GM19351 (cell line): ENCODE results near the gene LSM12.
"Not testable (repeated sequence)": the region's sequence is repeated elsewhere in the genome, so short reads cannot be mapped to it uniquely, and the experiment has no call there.

Experiments used
- ATAC-seq: cut with Tn5 transposase; IDR thresholded peaks from one replicate; pipeline ENCODE4 v1.9.1; 2021; ENCODE audit warnings: mild to moderate bottlenecking, moderate library complexity; ENCODE audit not compliant: unreplicated experiment

LSM12 gene

DNA sequence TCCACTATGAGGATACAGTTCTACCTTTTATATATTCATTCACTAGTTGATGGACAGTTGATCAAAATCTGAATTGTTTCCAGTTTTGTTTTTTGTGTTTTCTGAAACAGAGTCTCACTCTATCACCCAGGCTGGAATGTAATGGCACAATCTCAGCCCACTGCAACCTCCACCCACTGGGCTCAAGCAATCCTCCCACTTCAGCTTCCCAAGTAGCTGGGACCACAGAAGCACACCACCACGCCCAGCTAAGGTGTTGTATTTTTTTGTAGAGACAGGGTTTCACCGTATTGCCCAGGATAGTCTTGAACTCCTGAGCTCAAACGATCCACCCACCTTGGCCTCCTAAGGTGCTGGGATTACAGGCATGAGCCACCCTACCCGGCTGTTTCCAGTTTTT lies 21.0 kb downstream of the LSM12 start:
- ATAC-seq = no peak

- ATAC-seq = no peak
Observed at GRCh38 chr17:44044071-44044470, 22.4 kb downstream of the LSM12 start.

DNA sequence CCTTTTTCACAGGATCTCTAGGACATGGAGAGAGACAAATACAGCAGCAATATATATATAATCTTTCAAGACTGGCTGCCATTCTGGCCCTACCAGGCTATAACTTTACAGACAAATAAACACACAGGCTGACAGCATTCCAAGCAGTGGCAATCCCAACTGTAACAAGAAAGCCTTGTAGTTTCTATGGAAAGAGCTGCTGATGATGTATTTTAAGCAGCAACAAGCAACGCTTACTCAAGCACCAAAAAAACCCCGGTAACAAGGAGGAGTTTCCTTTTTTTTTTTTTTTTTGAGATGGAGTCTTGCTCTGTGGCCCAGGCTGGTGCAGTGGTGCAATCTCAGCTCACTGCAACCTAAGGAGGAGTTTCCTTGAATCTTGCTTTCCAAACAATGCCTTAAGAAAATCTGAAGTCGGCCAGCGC lies 23.2 kb downstream of the LSM12 start:
- ATAC-seq = no peak

GRCh38 chr17:44039829-44040635 lies 26.4 kb downstream of the LSM12 start:
- ATAC-seq = no peak

GRCh38 chr17:44038604-44039011 lies 27.9 kb downstream of the LSM12 start:
- no peak for ATAC-seq

DNA sequence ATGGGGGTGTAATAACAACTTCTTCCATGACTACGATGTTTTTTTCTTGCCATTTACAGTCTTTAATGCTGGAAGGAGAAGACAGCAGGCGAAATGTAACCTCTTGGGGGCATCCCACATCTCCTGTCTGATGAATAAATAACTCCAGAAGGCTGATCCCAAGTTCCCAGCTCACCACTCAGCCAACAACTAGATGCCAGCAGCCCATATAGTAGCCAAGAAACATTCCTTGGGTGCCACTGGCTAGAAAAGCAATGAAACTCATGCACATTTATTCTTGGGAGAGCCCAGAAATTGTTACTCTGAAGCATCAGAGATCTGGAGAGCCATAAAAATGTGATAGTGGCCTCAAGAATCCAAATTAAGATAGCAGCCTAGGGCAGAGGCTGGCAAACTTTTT lies 29.0 kb downstream of the LSM12 start:
- ATAC-seq = no peak

GRCh38 chr17:44034688-44035087 lies 31.8 kb downstream of the LSM12 start:
- not testable (repeated sequence) for ATAC-seq

- no peak for ATAC-seq
Observed at GRCh38 chr17:44033861-44034408, 32.5 kb downstream of the LSM12 start.

- no peak for ATAC-seq
Observed at GRCh38 chr17:44030482-44030881, 36.0 kb downstream of the LSM12 start.

- ATAC-seq = no peak
Observed at GRCh38 chr17:44029736-44030135, 36.7 kb downstream of the LSM12 start.

DNA sequence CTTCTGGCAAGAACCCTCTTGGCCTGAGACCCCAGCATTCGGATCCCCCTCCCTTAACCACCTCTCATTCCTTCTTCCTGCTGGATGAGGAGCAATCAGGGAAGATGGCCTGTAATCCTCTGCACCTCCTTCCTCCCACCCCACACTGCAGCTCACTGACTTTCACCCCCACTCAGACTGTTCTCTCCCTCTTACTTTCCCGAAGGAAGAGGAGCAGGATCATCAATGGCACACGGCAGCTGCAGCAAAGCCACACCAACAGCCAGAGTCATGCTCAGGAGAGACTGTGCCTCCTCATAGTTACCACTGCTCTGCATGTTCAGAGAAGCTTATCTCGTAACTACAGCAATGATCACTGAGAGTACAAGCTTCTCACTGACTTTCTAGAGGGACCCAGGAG lies 41.6 kb downstream of the LSM12 start:
- ATAC-seq = no peak

DNA sequence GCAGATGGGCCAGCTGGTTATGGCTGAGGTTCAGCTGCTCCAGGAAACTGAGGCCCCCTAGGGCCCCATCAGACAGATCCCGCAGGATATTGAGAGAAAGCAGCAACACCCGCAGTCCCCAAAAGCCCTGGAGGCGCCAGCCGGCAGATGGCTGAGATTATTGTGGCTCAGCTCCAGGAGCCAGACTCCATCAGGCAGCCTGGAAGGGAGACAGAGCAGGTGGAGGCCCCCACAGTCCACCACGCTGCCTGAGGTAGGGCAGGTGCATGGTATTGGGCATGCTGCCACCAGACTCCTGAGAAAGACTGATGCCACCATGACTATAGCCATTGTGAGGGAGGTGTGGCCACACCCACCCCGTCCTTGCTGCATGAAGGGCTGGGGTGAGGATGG lies 42.2 kb downstream of the LSM12 start:
- ATAC-seq = no peak

GRCh38 chr17:44023545-44024270 lies 42.8 kb downstream of the LSM12 start:
- ATAC-seq = no peak

DNA sequence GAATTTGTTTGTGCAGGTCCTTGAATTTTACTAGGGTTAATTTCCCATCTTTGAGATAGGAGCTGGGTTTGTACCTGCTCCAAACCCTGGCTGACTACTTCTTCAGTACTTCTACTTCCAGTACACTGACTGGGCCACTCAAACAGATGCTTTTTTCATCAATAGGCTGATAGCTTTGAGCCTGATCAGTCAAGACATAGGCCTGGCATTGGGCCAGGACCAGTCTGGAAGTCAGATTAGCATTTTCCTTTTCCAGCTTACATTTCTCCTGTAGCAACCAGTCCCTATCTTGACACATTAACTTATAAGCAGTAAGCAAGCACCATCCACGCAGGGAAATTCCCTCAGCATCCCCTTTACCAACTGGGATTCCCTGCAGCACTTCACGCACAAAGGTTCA lies 44.2 kb downstream of the LSM12 start:
- no peak for ATAC-seq

DNA sequence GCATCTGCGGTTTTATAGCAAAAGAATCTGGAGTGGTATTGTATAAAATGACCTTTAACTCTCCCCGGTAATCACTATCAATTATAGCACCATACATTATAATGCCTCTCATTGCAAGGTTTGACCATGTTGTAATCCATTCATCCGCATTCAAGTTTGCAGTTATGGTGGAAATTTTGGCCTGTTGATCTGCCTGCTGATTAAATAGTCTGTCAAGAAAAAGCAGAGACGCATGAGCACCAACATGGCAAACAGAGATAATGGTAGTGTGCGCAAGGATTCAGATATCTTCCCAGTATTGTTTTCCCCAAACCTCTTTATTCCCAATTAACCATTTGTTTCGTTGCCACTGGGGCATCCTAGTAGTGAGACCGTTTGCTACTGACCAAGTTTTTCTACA lies 45.2 kb downstream of the LSM12 start:
- ATAC-seq = not testable (repeated sequence)

DNA sequence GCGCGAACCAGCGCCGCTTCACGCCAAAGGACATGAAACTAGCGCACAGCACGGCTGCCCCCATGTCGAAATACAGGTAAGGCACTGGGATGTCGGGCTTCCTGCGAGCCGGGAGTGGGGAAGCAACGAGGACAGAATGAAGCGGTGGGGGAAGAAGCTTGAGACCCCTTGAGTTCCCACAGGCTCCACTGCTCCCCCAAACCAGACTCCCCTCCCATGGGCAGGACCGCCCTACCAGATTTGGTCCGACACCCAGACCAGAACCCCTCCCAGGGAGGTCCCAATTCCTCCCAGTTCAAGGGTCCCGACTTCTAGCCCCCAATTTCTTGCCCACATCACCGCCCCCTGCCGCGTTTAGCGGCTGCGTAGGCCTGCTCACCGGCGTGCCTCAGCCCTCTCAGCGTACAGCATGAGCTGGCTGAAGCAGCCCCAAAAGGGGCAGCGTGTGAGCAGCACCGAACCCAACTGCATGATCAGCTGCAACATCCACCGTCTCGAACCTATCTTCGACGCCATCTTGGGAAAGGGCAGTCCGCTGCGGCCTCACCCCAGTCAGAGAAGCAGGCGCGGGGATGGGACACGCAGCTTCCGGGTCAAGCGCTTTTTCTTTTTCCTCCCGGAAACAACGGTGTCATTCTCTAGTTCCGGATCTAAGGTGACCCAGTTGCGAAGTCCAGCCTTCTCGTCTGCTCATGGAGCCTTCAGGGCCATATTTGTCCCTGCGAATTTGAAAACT lies 51.9 kb downstream of the LSM12 start, which contains the start of gene TMEM101:
Gene TMEM101 (minus strand): TSS at position 527 of the 736 bp plus-strand sequence. CDS start 11 bp downstream, at position 516.
- ATAC-seq = peak; percentile 79

DNA sequence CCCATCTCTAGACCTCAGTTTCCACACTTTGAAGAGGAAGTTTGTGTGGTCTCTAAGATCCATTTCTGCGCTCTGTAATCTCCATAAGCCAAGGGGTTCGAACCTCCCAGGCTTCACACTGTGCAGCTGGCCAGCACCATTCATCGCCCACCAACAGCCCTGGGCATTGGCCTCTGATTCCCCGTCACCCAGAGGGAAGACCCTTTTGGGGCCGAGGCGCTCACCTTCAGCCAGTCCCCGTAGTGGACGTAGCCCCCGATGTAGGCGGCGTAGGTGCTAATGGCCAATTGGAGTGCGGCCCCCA lies 52.4 kb downstream of the LSM12 start:
- ATAC-seq = no peak

- no peak for ATAC-seq
Observed at GRCh38 chr17:44012874-44013273, 53.6 kb downstream of the LSM12 start.

- no peak for ATAC-seq
Observed at GRCh38 chr17:44012391-44012790, 54.1 kb downstream of the LSM12 start.

- ATAC-seq = no peak
Observed at GRCh38 chr17:44011876-44012275, 54.6 kb downstream of the LSM12 start.

DNA sequence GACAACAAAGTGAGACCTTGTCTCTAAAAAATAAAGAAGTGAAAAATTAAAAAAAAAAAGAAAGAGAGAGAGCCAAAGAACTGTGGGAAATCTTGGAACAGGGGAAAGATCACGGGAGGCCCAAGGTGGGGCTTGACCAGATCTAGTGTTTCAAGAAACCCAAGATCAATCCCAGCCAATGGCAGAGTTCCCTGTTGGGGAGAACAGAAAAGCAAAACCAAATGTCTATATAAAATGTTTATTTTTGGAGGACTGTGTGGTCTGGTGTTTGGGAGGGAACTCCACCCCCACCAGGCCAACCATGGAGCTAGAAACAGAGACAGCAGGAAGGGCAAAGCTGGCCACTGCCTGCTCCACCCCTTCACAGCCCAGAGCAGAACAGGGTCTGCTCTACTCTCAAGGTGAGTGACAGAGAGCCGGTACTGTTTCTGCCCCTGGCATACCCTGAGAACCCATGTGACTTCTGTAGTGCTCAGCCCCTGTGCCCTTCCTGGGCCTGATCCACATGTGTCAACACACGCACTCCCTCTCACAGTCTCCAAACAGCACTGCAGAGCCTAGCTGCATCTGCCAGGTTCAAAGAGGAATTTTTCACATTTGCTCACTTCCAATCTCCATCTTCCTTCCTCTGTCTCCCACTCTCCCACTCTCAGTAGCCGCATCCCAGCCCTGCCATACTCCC lies 55.4 kb downstream of the LSM12 start:
- no peak for ATAC-seq
